ENCODE data around the gene ATP23.

The ATP23 gene

DNA sequence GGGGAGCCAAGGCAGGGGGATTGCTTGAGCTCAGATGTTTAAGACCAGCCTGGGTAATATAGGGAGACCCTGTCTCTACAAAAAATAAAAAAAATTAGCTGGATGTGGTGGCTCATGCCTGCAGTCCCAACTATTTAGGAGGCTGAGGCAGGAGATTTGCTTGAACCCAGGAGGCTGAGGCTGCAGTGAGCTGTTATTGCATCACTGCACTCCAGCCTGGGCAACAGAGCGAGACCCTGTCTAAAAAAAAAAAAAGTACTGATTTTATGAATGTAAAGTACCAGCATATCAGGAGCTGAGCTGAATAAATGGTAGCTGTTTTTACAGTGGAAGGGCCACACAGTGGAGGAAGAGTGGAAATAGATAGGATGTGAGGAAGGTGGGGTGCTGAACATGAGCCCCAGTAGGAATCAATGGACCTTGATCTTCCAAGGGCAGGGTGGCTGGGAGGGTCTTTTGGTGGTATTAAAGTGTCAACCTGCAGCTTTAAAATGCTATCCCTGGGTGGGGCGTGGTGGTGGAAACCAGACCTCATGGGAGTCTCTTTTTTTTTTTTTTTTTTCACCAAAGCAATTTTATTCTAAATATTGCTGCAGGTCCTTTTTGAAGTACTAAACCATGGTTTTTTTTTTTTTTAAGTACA, 2.2 kb downstream of the ATP23 start:
- Histone ChIP-seq H3K27me3 (ENCODE audit: control insufficient read depth, insufficient read depth, low read length) (0 out of 2 replicates have a peak, but pooled peaks cover 7% of the 10 kb centered on the region), H3K9ac (ENCODE audit: low read depth, low read length) (no peak overlapping the region), H3K4me3 (ENCODE audit: low read depth, low read length) (no peak overlapping the region), H3K27ac (ENCODE audit: low read depth, low read length) (no peak overlapping the region), H3K4me1 (ENCODE audit: control insufficient read depth, insufficient read depth, low read length) (peaks cover 4% of the 10 kb centered on the region), H3K9me3 (ENCODE audit: control insufficient read depth, insufficient read depth, low read length) (no peaks in the 10 kb centered on the region), H3K36me3 (ENCODE audit: control insufficient read depth, insufficient read depth, low read length) (peaks cover 4% of the 10 kb centered on the region; the same call in 1 of the 2 replicates)

GRCh38 chr12:57944313-57945023, 3.1 kb downstream of the ATP23 start:
- Histone ChIP-seq H3K27ac (ENCODE audit: low read depth, low read length) (no peak overlapping the region), H3K36me3 (ENCODE audit: control insufficient read depth, insufficient read depth, low read length) (peaks cover 4% of the 10 kb centered on the region; the same call in 1 of the 2 replicates), H3K9ac (ENCODE audit: low read depth, low read length) (no peak overlapping the region), H3K9me3 (ENCODE audit: control insufficient read depth, insufficient read depth, low read length) (no peaks in the 10 kb centered on the region), H3K4me3 (ENCODE audit: low read depth, low read length) (no peak overlapping the region), H3K4me1 (ENCODE audit: control insufficient read depth, insufficient read depth, low read length) (peaks cover 4% of the 10 kb centered on the region), H3K27me3 (ENCODE audit: control insufficient read depth, insufficient read depth, low read length) (no peaks in the 10 kb centered on the region)

DNA sequence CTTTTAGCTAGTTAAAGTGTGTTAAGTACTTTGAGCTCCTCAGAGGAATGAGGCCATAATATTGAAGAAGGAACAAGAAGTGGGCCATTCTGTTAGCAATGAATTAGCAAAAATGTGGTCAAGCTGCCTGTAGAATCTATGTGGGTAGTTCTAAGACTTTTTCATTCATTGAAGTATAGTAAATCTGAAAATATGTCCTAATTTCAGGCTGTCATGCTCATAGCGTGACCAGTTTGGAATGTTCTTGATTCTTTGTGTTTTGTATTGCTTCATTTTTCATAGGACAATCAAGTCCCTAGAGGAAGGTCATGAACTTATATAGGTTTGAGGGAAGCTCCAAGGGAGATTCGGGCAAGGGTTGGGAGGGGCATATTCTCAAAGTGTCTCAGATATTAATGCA, 11.4 kb downstream of the ATP23 start:
- Histone ChIP-seq H3K9ac (ENCODE audit: low read depth, low read length) (no peak overlapping the region), H3K27me3 (ENCODE audit: control insufficient read depth, insufficient read depth, low read length) (no peaks in the 10 kb centered on the region), H3K27ac (ENCODE audit: low read depth, low read length) (no peak overlapping the region), H3K36me3 (ENCODE audit: control insufficient read depth, insufficient read depth, low read length) (peaks cover 13% of the 10 kb centered on the region), H3K4me1 (ENCODE audit: control insufficient read depth, insufficient read depth, low read length) (no peaks in the 10 kb centered on the region), H3K9me3 (ENCODE audit: control insufficient read depth, insufficient read depth, low read length) (peaks cover 4% of the 10 kb centered on the region; the same call in 1 of the 2 replicates), H3K4me3 (ENCODE audit: low read depth, low read length) (no peak overlapping the region)

DNA sequence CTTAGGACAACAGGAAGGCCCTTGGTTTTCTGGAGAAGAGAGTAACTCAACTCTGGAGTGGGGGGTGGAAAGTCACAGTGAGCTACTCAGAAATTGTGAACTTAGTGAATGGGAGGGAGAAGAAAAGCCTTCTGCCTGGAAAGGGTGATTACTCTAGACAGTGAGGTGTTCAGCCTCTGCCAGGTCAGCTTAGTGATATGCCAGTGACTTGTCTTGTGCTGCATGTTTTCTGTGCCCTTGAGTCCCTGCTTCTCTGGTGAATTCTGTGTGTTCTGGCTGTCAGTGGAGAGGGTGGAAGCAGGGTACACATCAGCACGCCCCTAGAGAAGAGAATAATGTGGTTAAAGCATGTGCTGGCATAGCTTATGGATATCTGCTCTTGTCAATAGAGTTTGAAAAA, 13.4 kb downstream of the ATP23 start:
- H3K36me3 ChIP-seq (ENCODE audit: control insufficient read depth, insufficient read depth, low read length): peaks cover 17% of the 10 kb centered on the region
- H3K27ac ChIP-seq (ENCODE audit: low read depth, low read length): no peak overlapping the region
- H3K4me1 ChIP-seq (ENCODE audit: control insufficient read depth, insufficient read depth, low read length): no peaks in the 10 kb centered on the region
- H3K4me3 ChIP-seq (ENCODE audit: low read depth, low read length): no peak overlapping the region
- peaks cover 7% of the 10 kb centered on the region for H3K9me3 ChIP-seq (ENCODE audit: control insufficient read depth, insufficient read depth, low read length)
- no peak overlapping the region for H3K9ac ChIP-seq (ENCODE audit: low read depth, low read length)
- H3K27me3 ChIP-seq (ENCODE audit: control insufficient read depth, insufficient read depth, low read length): no peaks in the 10 kb centered on the region

DNA sequence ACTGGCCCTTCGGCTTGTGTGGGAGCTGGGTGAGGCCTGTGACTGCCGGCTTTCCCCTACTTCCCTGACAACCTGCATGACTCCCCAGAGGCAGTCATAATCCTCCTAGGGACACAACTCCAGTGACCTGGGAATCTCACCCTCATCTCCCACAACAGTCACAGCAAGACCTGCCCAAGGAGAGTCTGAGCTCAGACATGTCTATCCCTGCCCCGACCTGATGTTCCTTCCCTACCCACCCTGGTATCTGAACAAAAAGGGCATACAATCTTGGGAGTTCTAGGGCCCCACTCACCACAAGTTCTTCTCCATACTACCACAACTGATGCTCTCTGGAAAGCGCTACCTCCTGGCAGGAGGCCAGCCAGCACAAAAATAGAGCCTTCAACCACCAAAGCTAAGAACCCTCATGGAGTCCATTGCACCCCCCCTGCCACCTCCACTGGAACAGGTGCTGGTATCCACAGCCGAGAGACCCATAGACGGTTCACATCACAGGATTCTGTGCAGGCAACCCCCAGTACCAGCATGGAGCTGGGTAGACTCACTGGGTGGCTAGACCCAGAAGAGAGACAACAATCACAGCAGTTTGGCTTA, 16.8 kb downstream of the ATP23 start:
- Histone ChIP-seq H3K27ac (ENCODE audit: low read depth, low read length) (no peak overlapping the region), H3K9me3 (ENCODE audit: control insufficient read depth, insufficient read depth, low read length) (peaks cover 11% of the 10 kb centered on the region), H3K4me1 (ENCODE audit: control insufficient read depth, insufficient read depth, low read length) (no peaks in the 10 kb centered on the region), H3K36me3 (ENCODE audit: control insufficient read depth, insufficient read depth, low read length) (peaks cover 13% of the 10 kb centered on the region), H3K4me3 (ENCODE audit: low read depth, low read length) (no peak overlapping the region), H3K9ac (ENCODE audit: low read depth, low read length) (no peak overlapping the region), H3K27me3 (ENCODE audit: control insufficient read depth, insufficient read depth, low read length) (no peaks in the 10 kb centered on the region)

- Histone ChIP-seq H3K4me1 (ENCODE audit: control insufficient read depth, insufficient read depth, low read length) (no peaks in the 10 kb centered on the region), H3K36me3 (ENCODE audit: control insufficient read depth, insufficient read depth, low read length) (no peaks in the 10 kb centered on the region), H3K27ac (ENCODE audit: low read depth, low read length) (no peak overlapping the region), H3K9me3 (ENCODE audit: control insufficient read depth, insufficient read depth, low read length) (0 out of 2 replicates have a peak, but pooled peaks cover 10% of the 10 kb centered on the region), H3K27me3 (ENCODE audit: control insufficient read depth, insufficient read depth, low read length) (no peaks in the 10 kb centered on the region), H3K9ac (ENCODE audit: low read depth, low read length) (no peak overlapping the region), H3K4me3 (ENCODE audit: low read depth, low read length) (no peak overlapping the region)
These were observed 23.1 kb downstream of the ATP23 start for GRCh38 chr12:57964421-57964820.

GRCh38 chr12:57965766-57966165, 24.4 kb downstream of the ATP23 start:
- Histone ChIP-seq H3K4me3 (ENCODE audit: low read depth, low read length) (no peak overlapping the region), H3K27me3 (ENCODE audit: control insufficient read depth, insufficient read depth, low read length) (no peaks in the 10 kb centered on the region), H3K9me3 (ENCODE audit: control insufficient read depth, insufficient read depth, low read length) (0 out of 2 replicates have a peak, but pooled peaks cover 10% of the 10 kb centered on the region), H3K4me1 (ENCODE audit: control insufficient read depth, insufficient read depth, low read length) (no peaks in the 10 kb centered on the region), H3K36me3 (ENCODE audit: control insufficient read depth, insufficient read depth, low read length) (no peaks in the 10 kb centered on the region), H3K9ac (ENCODE audit: low read depth, low read length) (no peak overlapping the region), H3K27ac (ENCODE audit: low read depth, low read length) (no peak overlapping the region)

DNA sequence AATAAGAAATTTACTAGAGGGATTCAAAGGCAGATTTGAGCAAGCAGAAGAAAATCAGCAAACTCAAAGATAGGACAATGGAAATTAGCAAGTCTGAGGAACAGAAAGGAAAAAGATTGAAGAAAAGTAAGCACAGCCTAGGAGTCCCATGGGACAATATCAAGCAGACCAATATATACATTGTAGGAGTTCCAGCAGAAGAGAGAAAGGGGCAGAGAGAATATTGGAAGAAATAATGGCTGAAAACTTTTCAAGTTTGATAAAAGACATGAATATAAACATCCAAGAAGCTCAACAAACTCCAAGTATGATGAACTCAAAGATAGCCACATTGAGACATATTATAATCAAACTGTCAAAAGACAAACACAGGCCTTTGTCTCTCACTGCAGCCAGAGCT, 25.2 kb downstream of the ATP23 start:
- Histone ChIP-seq H3K36me3 (ENCODE audit: control insufficient read depth, insufficient read depth, low read length) (no peaks in the 10 kb centered on the region), H3K4me1 (ENCODE audit: control insufficient read depth, insufficient read depth, low read length) (no peaks in the 10 kb centered on the region), H3K9ac (ENCODE audit: low read depth, low read length) (no peak overlapping the region), H3K27ac (ENCODE audit: low read depth, low read length) (no peak overlapping the region), H3K4me3 (ENCODE audit: low read depth, low read length) (no peak overlapping the region), H3K9me3 (ENCODE audit: control insufficient read depth, insufficient read depth, low read length) (0 out of 2 replicates have a peak, but pooled peaks cover 10% of the 10 kb centered on the region), H3K27me3 (ENCODE audit: control insufficient read depth, insufficient read depth, low read length) (no peaks in the 10 kb centered on the region)

GRCh38 chr12:57983146-57983857, 41.9 kb downstream of the ATP23 start:
- Histone ChIP-seq H3K27me3 (ENCODE audit: control insufficient read depth, insufficient read depth, low read length) (no peaks in the 10 kb centered on the region), H3K4me3 (ENCODE audit: low read depth, low read length) (no peak overlapping the region), H3K9ac (ENCODE audit: low read depth, low read length) (no peak overlapping the region), H3K36me3 (ENCODE audit: control insufficient read depth, insufficient read depth, low read length) (no peaks in the 10 kb centered on the region), H3K27ac (ENCODE audit: low read depth, low read length) (no peak overlapping the region), H3K4me1 (ENCODE audit: control insufficient read depth, insufficient read depth, low read length) (no peaks in the 10 kb centered on the region), H3K9me3 (ENCODE audit: control insufficient read depth, insufficient read depth, low read length) (no peaks in the 10 kb centered on the region)

- no peak overlapping the region for H3K9ac ChIP-seq (ENCODE audit: low read depth, low read length)
- no peaks in the 10 kb centered on the region for H3K9me3 ChIP-seq (ENCODE audit: control insufficient read depth, insufficient read depth, low read length)
These were observed 42.6 kb downstream of the ATP23 start for GRCh38 chr12:57983858-57984505.

More at GRCh38 chr12:57983858-57984505, 42.6 kb downstream of the ATP23 start:
- no peak overlapping the region for H3K27ac ChIP-seq (ENCODE audit: low read depth, low read length)
- no peak overlapping the region for H3K4me3 ChIP-seq (ENCODE audit: low read depth, low read length)
- no peaks in the 10 kb centered on the region for H3K27me3 ChIP-seq (ENCODE audit: control insufficient read depth, insufficient read depth, low read length)
- H3K36me3 ChIP-seq (ENCODE audit: control insufficient read depth, insufficient read depth, low read length): no peaks in the 10 kb centered on the region
- H3K4me1 ChIP-seq (ENCODE audit: control insufficient read depth, insufficient read depth, low read length): no peaks in the 10 kb centered on the region
